AG04450 (cell line): Measurements from ENCODE around the gene HTD2. TPM values are rescaled to one million over a fixed set of nuclear protein-coding genes. Genes with fewer than 3 reads are reported as not detected.

ENCODE experiments used
- CTCF ChIA-PET: fragments of 300-600, 350-600 bp; formaldehyde crosslinking; extraction: SDS; loops from one replicate; lab custom pipeline; 2022; ENCODE audit warnings: antibody characterized with exemption, inconsistent platforms; lab: Charles Lee
- POLR2A ChIA-PET: fragments of 350-600 bp; formaldehyde crosslinking; extraction: SDS; loops from one replicate; lab custom pipeline; 2021; ENCODE audit warnings: antibody characterized with exemption, inconsistent platforms; lab: Yijun Ruan, JAX
- DNase-seq: peaks from one replicate; pipeline ENCODE4 v3.0.0-alpha.2; 2011; ENCODE audit warnings: low read depth, low spot score
- H3K27ac ChIP-seq: one replicate; pipeline ENCODE4 v1.5.1; 2012; ENCODE audit warnings: low read depth, low read length, control low read depth
- H3K27me3 ChIP-seq: one replicate; pipeline ENCODE4 v1.6.0; 2012; ENCODE audit warnings: low read length; ENCODE audit not compliant: control insufficient read depth, insufficient read depth
- H3K4me3 ChIP-seq: 2 replicates; pipeline ENCODE4 v1.5.1; 2011; ENCODE audit warnings: mild to moderate bottlenecking, low read depth, low read length, control low read depth
- H3K9me3 ChIP-seq: 2 replicates; pipeline ENCODE4 v1.5.1; 2012; ENCODE audit warnings: low read length; ENCODE audit not compliant: control insufficient read depth, insufficient read depth
- CTCF ChIP-seq: IDR thresholded peaks from 2 replicates; pipeline ENCODE4 v1.5.1; 2011; ENCODE audit warnings: low read depth, low read length, control low read depth, inconsistent platforms
- polyA plus RNA-seq: library from polyadenylated mRNA; depleted of rRNA; stranded (reverse); fragments of >200 nt; gene quantifications from 2 replicates; pipeline ENCODE4 v1.2.3, GENCODE V29; 2011; rRNA removed
- small RNA-seq: library from RNA; depleted of rRNA; stranded (forward); fragments of <200 nt; gene quantifications from one replicate; pipeline ENCODE3, GENCODE V24; 2012; ENCODE audit warnings: low read depth; ENCODE audit not compliant: insufficient read length

The HTD2 gene
- polyA plus RNA-seq, 1 experiment, result 9.6 TPM

- no peak overlapping the region for H3K4me3 ChIP-seq
- no peak for TF ChIP-seq CTCF
- DNase-seq, result no peak
- H3K9me3 ChIP-seq, result no peaks in the 10 kb centered on the region
- H3K27me3 ChIP-seq, result no peaks in the 10 kb centered on the region
- H3K27ac ChIP-seq, result no peak overlapping the region
- POLR2A ChIA-PET, result no interaction called here
- CTCF ChIA-PET, result interaction anchor here (1.3 kb wide), 1 partner anchor 206 kb away, joined by 3 read pairs; no protein-coding TSS in a partner anchor
These were observed 55.5 kb downstream of the HTD2 start for GRCh38 chr3:58361866-58362265.

- no peak overlapping the region for H3K4me3 ChIP-seq
- CTCF ChIA-PET, result interaction anchor here (1.1 kb wide), 1 partner anchor 67 kb away, joined by 3 read pairs; no protein-coding TSS in a partner anchor
- TF ChIP-seq CTCF, result no peak
- DNase-seq, result no peak
- H3K9me3 ChIP-seq, result no peaks in the 10 kb centered on the region
- POLR2A ChIA-PET, result no interaction called here
- no peaks in the 10 kb centered on the region for H3K27me3 ChIP-seq
- H3K27ac ChIP-seq, result no peak overlapping the region
These were observed 60.4 kb downstream of the HTD2 start for GRCh38 chr3:58366699-58367098.

DNA sequence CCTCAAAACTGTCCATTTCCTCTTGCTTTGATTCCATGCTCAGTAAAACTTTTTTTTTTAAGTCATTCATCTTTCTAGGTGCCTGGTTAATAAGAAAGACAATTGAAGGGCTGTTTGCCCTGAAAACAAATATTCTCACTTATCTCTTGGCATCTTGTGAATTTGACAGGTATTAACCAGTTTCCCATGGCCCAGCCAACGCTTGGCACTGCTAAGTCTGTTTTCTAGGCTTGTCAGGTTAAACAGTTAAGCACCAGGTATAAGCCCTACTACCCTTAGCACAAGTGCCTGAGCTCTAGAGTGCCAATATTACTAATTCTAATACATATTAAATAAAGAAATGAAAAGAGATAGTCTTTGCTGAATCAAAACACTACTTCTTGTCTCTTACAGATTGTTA is 62.7 kb downstream of the HTD2 start:
- no peak for TF ChIP-seq CTCF
- ChIA-PET CTCF (interaction anchor here (0.7 kb wide), 1 partner anchor 63 kb away, joined by 3 read pairs; the partner anchor contains the start of genes HTD2 and RPP14), POLR2A (no interaction called here)
- no peak for DNase-seq
- Histone ChIP-seq H3K9me3 (no peaks in the 10 kb centered on the region), H3K4me3 (no peak overlapping the region), H3K27me3 (no peaks in the 10 kb centered on the region), H3K27ac (no peak overlapping the region)

Small RNA genes lying within 50 kb of the gene (small RNA-seq; reads per million reads assigned to genes)
- gene AC098479.1, result not detected

Other genes starting within 250 kb of the HTD2 start
- not detected in 2 replicates for gene DNASE1L3, start 95.5 kb upstream of the HTD2 start, polyA plus RNA-seq
- gene ABHD6, start 68.7 kb upstream of the HTD2 start, polyA plus RNA-seq, result 8.4 and 9.7 TPM in 2 replicates
- gene RPP14, start 275 bp upstream of the HTD2 start, polyA plus RNA-seq, result 14.7 and 18.5 TPM in 2 replicates
- gene PXK, start 26.4 kb downstream of the HTD2 start, polyA plus RNA-seq, result 56.6 and 70.3 TPM in 2 replicates
- gene PDHB, start 127.3 kb downstream of the HTD2 start, polyA plus RNA-seq, result 85.9 and 109 TPM in 2 replicates
- 9.6 and 13.7 TPM in 2 replicates for gene KCTD6, start 185.6 kb downstream of the HTD2 start, polyA plus RNA-seq
- 27.8 and 30.8 TPM in 2 replicates for gene ACOX2, start 230.7 kb downstream of the HTD2 start, polyA plus RNA-seq